HG02970 (cell line): Measurements from ENCODE around the gene NTM.

Source experiments
- ATAC-seq: cut with Tn5 transposase; IDR thresholded peaks from one replicate; pipeline ENCODE4 v1.9.1; 2021; ENCODE audit warnings: mild to moderate bottlenecking, moderate library complexity, moderate number of reproducible peaks; ENCODE audit not compliant: unreplicated experiment, low FRiP score

The NTM gene

DNA sequence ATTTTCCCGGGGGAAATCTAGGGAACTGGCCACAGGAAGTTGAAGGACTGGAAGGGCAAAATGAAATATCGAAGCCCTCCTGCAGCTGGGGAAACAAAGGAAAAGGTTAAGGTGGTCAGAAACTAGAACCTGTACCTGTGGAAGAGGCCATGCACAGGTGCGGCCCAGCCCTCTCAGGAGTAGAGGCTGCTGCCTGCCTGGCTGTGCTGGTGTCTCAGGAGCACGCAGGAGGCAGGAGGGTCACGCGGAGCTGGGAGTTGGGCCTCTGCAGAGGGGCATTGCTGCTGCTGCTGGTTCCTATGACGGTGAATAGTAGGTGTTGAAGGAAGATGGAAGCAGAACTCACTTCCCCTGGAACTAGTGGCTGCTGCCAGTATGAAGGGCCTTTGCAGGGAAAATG lies 425.7 kb downstream of the NTM start:
- ATAC-seq, result no peak

DNA sequence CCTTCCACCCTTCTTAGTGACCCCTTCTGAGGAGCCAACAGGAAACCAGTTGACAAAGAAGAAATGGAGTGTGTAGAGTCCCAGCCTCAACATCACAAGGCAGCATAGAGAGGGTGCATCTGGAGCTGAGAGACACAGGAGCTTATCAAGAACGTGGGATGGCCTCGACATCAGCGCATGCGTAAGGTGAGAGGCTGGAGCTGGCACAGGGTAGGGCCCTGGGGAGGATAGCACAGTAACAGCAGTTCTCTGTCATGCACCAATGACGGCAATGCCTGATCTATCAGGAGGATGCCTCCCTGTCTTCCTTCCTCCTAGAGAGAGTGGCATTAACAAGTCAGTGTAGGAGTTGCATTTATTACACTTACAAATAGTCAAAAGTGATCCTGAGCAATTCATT lies 426.1 kb downstream of the NTM start:
- no peak for ATAC-seq

DNA sequence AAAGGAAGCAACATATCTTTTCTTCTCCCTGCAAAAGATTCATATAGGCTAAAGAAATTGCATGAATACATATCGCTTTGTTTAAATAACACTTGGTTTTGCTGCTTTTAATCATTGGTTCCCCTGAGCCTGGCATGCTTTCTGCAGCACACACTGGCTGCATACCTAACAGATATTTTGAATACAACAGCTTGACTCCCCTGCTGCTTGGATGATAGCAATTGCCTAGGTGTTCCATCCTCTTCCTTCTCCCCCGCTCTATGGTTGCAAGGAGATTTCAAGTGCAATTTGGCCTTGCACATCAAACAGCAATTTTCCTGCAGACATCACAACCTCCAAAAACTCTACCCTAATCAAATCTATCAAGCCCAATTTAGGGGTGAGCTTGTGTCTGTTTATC lies 430.0 kb downstream of the NTM start:
- no peak for ATAC-seq

DNA sequence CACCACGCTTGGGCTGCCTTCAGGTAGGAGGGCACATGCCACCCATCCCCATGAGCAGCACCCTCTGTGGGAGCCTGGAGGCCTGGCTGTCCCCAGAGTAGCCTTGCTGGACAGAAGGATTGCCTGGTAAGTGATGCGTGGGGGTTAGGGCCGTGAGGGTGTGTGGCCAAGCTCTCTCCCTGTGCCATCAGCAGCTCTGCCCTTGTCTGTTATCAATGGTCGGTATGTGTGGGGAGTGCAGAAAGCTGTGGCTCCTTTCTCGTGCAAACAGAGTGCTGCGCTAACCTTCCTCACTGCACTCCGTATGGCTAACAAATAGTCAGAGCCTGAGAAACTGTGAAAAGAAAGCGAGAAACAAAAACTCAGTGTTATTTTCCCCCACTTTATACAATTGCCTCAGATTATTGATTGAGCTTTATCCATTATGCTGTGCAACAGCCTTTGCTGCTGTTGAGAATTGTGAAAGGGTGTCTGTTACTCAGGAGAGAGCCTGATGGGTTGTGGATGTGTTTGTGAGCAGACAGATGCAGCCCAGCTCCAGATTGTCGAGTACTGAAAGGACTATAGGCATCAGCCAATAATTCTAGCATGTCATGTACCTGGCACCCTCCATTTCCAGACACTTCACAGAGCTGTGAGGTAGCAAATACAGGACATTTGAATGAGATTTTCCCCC lies 432.2 kb downstream of the NTM start:
- no peak for ATAC-seq

DNA sequence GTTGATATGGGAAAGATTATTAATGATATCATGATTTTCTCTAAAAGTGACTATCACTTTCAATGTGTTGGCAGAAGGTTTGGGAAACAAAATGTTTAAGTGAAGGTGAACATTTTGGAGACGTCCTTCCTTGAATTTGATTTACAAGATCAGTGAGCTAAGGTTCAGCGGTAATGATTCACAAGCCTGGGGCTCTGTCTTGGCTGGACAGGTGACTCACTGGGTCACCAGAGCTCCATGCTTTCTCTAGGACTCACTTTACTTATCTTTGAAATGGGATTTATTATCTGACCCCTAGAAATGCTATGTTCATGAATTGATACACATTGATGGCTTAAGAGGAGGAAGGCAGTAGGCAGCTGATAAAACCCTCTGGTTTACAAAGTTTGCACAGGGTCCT lies 437.5 kb downstream of the NTM start:
- no peak for ATAC-seq

DNA sequence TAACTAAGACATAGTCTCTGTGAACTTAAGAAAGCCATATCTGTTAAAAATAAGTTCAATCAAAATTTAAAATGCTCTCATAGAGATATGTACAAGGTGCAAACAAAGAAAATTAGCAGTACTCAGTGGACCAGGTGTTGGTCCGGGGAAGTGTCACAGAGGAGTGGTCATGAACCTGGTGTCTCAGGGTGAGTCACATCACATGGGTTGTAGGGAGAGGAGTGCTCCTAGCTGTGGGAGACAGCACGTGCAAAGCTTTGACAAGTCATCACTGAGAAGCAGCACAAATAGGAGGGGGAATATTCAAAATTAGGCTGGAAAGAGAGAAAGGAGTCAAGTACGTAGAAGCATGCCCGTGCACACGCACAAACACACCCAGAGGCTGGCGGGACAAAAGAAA lies 438.1 kb downstream of the NTM start:
- ATAC-seq, result no peak

DNA sequence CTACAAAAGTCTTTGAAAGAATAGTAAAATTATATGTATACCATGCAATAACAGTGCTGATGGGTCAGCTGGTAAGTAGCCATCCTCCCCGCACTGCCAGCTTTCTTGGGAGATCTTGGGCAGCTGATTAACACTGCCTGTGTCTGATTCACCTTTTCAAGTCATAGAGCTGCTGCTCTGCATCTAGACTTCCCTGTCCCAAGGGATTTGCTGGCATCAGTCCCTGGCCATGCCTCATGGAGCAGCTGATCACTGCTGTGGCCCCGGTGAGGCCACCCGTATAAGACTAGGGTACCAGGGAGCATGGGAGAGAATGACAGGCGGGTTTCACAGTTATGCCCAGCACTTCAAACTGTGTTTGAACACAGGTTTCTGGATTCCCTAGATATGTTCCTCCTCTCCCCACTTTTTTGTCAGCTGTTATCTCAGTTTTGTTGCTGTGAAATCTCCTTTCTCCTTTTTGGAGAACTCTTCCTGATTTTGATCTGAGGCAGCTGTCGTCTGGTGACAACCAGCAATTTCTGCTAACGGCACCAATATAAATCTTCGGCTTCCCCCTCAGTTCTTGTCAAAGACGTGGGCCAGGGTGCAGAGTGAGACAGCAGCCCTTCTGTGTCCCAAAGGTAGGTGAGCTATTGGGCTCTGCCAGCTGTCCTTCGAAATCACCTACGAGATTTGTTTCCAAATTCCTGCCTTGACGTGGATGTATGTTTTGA lies 438.9 kb downstream of the NTM start:
- no peak for ATAC-seq

DNA sequence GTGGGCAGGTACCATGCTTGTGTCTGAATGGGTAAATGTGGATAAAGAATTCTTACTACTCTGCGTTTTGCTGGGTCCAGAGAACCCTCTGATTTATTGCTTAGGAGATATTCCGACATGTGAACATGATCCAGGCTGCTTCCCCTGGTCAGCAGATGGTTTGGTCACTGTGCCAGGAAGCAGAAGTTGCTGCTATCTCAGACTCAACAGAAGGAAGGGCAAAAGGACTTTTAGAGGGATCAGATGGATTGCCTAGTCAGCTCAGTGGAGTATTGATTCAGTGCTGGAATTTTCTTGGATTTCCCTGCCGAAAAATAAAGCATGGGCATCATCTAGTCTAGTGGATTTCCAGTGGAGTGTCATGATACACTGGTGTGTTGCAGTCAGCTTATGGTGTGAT lies 440.1 kb downstream of the NTM start:
- ATAC-seq, result no peak

DNA sequence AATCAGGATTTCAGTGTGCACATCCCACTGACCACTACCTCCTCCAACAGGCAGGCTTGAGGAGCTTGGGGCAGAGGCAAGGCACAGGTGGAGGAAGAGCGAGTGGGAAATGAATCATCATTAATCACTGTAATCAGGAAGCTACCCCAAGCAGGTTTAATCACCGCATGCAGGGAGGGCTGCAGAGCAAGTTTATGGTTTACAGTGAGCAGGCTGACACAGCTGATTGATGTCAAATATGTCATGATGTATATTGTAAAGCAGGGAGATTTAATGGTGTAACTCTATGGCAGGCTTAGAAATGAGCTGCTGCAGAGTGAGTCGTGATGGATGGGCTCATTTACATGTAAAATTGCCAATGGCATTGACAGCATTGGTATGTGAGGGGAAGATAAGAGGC lies 441.0 kb downstream of the NTM start:
- no peak for ATAC-seq

DNA sequence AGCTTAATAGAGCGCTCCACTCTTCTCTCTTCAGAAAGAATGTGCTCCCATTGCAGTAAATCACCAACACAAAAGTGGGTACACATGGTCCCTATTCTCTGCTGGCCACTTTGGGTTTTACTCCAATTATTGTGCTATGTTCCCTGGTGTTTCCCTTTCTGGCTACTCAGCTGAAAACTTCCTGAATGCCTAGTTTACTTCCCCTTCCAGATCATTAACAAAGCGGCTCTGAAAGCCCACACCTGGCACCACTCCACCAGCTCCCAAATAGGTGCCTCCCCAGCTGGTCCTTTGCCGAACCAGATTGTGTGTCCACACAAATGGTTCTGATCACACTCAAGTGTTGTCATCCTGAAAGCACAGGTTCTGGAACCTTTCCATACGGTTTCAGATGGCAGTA lies 443.7 kb downstream of the NTM start:
- no peak for ATAC-seq

DNA sequence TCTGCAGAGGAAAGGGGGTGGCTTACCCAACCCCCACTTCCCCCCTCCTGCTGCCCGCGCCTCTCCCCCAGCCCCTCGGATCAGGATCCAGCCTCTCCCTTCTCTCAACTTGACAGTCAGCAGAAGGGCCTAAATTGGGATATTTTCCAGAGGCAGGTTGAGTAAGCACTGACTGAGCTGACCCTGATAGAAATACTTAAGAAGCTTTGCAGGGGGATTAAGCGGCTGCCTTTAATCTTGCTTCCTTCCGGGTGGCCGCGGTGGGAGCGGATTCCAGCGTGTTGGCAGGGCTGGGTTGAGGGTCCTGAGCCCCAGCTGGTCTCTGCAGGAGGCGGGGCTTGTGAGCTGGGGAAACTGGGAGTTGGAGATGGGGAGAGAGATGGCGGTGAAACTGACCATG lies 445.2 kb downstream of the NTM start:
- ATAC-seq, result no peak

DNA sequence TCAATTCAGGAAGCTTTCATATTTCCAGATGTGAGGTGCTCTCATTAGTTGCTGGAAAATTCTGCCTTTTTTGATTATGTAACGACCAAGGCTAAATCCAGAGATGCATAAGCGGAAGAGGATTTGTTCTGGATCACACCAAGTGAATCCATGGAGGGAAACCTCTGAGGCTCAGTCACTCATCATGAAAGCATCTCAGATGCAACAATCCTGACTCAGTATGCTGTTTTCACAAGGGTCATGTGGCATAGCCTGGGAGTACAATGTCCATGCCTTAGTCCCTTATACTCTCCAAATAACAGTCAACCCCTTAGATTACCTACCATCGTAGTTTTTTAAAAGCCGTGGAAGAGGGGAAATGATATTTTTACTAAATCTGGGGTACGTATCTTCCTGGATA lies 445.6 kb downstream of the NTM start:
- ATAC-seq, result no peak

DNA sequence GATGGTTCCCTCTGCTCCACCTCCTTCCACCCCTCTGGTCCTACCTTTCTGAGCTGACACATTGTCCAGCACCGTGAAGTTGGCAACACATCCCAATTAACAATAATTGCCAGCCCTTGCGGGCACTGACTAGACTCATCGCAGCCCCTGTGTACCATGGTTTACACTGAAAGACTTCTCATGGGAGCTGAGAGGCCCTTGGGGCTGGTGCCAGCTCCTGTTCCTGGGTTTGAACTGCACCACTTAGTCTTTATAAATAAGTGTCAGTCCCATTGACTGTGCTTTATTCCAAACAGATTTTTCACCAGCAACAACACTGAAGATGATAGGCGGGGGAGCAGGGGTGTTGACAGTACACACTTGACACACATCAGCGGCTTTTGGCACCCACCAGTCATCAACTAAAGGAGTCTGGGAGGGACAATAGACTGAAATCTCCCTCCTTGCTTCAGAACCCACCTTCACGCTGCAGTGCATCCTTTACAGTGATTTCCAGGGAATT lies 447.3 kb downstream of the NTM start:
- no peak for ATAC-seq

DNA sequence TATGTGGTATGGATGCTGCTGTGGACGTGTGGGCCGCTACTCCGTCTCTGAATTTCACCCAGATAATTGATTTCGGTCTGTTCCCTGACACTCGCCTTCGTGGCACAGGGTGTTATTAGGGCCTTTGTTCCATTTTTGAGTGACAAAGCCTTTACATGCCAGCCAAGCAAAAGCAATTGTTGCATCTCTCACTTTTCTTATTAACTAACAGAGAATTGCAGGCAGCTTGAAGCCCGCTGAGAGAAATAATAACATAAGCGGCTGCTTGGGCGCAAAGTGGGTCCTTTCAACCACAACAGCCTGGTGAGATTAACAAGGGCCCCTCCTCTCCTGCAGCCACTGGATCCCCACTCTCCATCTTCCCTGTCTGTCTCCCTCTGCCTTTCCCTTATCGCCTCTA lies 449.4 kb downstream of the NTM start:
- ATAC-seq, result no peak

DNA sequence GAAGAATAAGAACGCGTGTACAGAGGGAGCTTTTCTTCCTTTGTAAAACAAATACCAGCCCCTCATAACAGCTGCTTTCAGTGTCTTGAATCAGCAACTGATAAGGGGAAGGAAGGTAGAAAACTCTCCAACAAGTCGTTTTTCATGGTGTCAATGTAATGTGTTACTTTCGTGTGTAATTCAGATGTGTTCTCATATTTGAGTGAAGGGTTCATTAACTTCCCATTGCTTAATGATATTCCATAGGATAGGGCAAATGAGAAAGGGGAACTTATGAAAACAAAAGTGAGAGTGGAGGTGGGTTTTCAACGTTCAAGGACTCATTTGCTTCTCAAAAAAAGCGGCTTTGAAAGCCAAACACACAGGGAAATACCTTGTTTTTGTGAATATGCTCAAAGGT lies 452.1 kb downstream of the NTM start:
- no peak for ATAC-seq

DNA sequence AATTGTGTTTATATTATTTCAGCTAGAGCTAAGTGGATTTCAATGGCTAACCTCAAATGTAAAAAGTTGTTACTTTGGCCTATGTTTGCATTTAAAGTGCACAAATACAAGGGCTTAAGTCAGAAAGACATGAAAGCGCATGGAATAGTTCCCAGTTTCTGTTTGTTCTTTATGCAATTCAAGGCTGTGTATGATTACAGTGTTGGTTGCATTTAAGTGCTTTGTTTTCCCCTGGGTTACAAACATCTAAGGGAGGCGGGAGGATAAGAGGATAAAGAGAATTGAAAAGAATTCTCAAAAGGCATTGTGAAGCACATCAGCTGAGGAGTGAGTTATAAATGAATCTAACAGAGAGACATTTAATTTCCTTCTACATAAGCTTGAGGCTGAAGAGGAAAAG lies 453.4 kb downstream of the NTM start:
- ATAC-seq, result no peak

DNA sequence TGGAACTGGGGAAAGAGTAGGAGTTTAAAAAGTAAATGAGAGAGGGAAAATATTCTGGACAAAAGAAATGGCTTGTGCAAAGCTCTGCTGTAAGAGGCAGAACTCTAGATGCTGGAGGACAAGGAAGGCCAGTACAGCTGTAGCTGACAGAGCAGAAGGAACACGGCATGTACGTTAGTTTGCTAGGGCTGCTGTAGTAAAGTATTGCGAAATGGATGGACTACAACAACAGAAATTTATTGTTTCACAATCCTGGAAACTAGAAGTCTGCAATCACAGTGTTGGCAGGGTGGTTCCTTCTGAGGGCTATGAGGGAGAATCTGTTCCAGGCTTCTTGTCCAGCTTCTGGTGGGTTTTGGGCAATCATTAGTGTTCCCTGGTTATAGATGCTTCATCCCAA lies 454.4 kb downstream of the NTM start:
- ATAC-seq, result no peak

DNA sequence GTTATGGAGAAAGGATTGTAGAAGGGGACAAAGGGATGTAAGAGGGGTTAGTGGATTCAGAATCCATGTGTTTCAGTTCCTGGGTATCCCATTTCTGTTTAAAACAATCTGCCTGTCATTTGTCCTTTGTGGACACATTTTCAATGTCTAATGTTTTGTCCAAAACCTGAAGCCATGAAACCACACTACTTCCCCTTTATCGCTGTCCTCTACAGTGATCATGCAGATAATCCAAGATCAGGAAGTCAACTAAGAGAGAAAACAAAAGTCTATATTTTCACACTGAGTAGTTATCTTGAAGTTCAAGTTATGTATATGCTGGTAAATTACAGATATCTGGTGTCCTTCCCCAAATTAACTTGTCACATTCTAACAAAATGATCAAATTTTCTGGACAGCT lies 457.0 kb downstream of the NTM start:
- ATAC-seq, result no peak

DNA sequence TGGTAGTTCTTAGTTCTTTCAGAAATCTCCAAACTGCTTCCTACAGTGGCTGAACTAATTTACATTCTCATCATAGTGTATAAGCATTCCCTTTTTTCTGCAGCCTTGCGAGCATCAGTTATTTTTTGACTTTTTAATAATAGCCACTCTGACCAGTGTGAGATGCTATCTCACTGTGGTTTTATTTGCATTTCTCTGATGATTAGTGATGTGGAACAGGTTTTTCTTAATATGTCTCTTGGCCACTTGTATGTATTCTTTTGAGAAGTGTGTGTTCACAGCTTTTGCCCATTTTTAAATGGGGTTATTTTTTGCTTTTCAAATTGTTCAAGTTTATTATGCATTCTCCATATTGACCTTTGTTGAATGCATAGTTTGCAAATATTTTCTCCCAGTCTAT lies 459.3 kb downstream of the NTM start:
- ATAC-seq, result no peak

DNA sequence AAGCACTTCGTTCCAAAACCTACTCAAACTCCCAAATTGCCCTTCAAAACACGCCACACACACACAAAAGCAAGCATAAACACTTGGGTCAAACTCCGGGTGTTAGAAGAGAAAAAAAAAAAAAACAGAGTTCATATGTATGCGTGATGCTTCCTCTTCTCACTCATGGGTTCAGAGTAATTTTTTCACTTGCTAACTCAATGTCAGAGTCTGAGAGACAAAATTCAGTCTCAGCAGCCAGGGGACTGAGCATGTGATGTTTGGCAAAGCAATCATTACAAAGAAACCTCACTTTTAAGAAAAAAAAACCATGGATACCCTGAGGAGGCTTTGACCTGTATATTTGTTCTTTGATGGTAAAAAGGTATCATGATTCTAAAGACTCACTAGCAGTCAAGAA lies 461.7 kb downstream of the NTM start:
- no peak for ATAC-seq

DNA sequence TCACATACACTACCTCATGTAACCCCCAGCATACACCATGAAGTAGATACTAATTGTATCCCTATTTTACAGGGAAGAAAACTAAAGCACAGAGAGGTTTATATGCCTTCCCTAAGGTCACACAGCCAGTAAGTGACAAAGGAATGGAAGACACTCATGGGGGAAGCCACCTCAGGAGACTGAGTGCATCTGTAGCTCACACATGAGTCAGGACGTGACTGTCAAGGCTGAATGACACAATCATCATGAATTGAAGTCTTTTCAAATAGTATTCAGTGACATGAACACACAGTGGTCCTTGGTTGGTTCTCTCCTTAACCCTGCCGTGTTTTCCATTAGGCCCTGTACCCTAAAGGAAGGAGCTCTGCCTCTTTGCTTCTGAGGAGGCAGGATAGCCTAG lies 463.0 kb downstream of the NTM start:
- no peak for ATAC-seq

DNA sequence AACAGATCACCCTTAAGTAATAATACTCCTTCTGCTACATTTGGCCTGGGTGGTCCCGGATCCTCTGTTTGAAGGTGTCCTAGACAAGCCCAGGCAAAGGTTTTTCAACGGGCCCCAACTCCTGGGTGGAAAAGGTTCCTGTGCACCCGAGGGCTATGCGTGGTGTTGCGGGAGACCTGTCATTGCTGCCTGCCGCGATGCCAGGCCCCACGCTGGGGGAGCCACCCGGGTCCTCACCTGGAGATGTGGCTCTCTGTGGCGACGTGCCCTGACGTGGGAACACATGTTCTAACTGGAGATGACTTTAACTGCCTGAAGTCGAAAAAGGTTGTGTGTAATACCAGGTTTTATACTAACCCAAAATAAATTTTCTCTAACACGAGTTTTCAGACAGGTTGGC lies 467.1 kb downstream of the NTM start:
- ATAC-seq, result no peak
